GM11168 (cell line): ENCODE results near the gene CIITA.

Experiments used
- in situ Hi-C: fragments of 300-500 bp; cut with MboI; formaldehyde crosslinking; loops from one replicate; pipeline ENCODE4 v1.12.0; 2022; ENCODE audit warnings: low sequenced_read_pairs; ENCODE audit not compliant: unreplicated experiment

The CIITA gene

GRCh38 chr16:10911267-10911666, 34.3 kb downstream of the CIITA start:
- in situ Hi-C loops: loop anchor here (10.0 to 25.0 kb wide), 2 partner anchors 166 to 599 kb away; partner anchors contain the start of gene NUBP1

GRCh38 chr16:10916534-10916933, 39.5 kb downstream of the CIITA start:
- in situ Hi-C loops: loop anchor here (10.0 to 25.0 kb wide), 2 partner anchors 172 to 604 kb away; partner anchors contain the start of gene NUBP1

GRCh38 chr16:10918294-10919002, 41.4 kb downstream of the CIITA start:
- in situ Hi-C loops: loop anchor here (10.0 to 25.0 kb wide), 2 partner anchors 174 to 606 kb away; partner anchors contain the start of gene NUBP1

GRCh38 chr16:10919003-10919351, 42.0 kb downstream of the CIITA start:
- in situ Hi-C loops: loop anchor here (10.0 to 25.0 kb wide), 2 partner anchors 174 to 607 kb away; partner anchors contain the start of gene NUBP1

GRCh38 chr16:10920726-10921427, 43.9 kb downstream of the CIITA start:
- in situ Hi-C loops: loop anchor here (10.0 to 25.0 kb wide), 2 partner anchors 396 to 609 kb away; no protein-coding TSS in a partner anchor

- in situ Hi-C loops: loop anchor here (10.0 to 25.0 kb wide), 2 partner anchors 397 to 609 kb away; no protein-coding TSS in a partner anchor
Observed at GRCh38 chr16:10921536-10922327, 44.7 kb downstream of the CIITA start.

- in situ Hi-C loops: loop anchor here (10.0 to 25.0 kb wide), 2 partner anchors 398 to 610 kb away; no protein-coding TSS in a partner anchor
Observed at GRCh38 chr16:10922328-10923145, 45.5 kb downstream of the CIITA start.

- in situ Hi-C loops: loop anchor here (10.0 to 25.0 kb wide), 2 partner anchors 398 to 611 kb away; no protein-coding TSS in a partner anchor
Observed at GRCh38 chr16:10923146-10923649, 46.2 kb downstream of the CIITA start.

GRCh38 chr16:10923650-10924214, 46.7 kb downstream of the CIITA start:
- in situ Hi-C loops: loop anchor here (10.0 to 25.0 kb wide), 2 partner anchors 399 to 611 kb away; no protein-coding TSS in a partner anchor

- in situ Hi-C loops: loop anchor here (10.0 kb wide), 1 partner anchor 400 kb away; no protein-coding TSS in a partner anchor
Observed at GRCh38 chr16:10925285-10925684, 48.3 kb downstream of the CIITA start.

GRCh38 chr16:10926094-10926493, 49.1 kb downstream of the CIITA start:
- in situ Hi-C loops: loop anchor here (10.0 kb wide), 1 partner anchor 401 kb away; no protein-coding TSS in a partner anchor

GRCh38 chr16:10926867-10927266, 49.9 kb downstream of the CIITA start:
- in situ Hi-C loops: loop anchor here (10.0 kb wide), 1 partner anchor 402 kb away; no protein-coding TSS in a partner anchor

GRCh38 chr16:10927497-10928112, 50.6 kb downstream of the CIITA start:
- in situ Hi-C loops: loop anchor here (10.0 kb wide), 1 partner anchor 403 kb away; no protein-coding TSS in a partner anchor

GRCh38 chr16:10929097-10929496, 52.1 kb downstream of the CIITA start:
- in situ Hi-C loops: loop anchor here (10.0 kb wide), 1 partner anchor 404 kb away; no protein-coding TSS in a partner anchor

GRCh38 chr16:10929853-10930754, 53.1 kb downstream of the CIITA start:
- in situ Hi-C loops: loop anchor here (10.0 kb wide), 1 partner anchor 405 kb away; no protein-coding TSS in a partner anchor

GRCh38 chr16:10930755-10931093, 53.7 kb downstream of the CIITA start:
- in situ Hi-C loops: no loop called here

- in situ Hi-C loops: no loop called here
Observed at GRCh38 chr16:10931134-10931533, 54.1 kb downstream of the CIITA start.
